Hepatocyte (in vitro differentiated cells): ENCODE data around the gene EHMT2. TPM values are rescaled to one million over a fixed set of nuclear protein-coding genes. Genes with fewer than 3 reads are reported as not detected.
A peak's percentile ranks its signal among the peaks of the same experiment; 100 is the strongest.
"Not testable (repeated sequence)": the region's sequence is repeated elsewhere in the genome, so short reads cannot be mapped to it uniquely, and the experiment has no call there.

Source experiments
- DNase-seq: peaks from one replicate; pipeline ENCODE4 v3.0.0-alpha.2; 2016; ENCODE audit warnings: low spot score
- H2AFZ ChIP-seq: fragments of 200-600 bp; sonication (generic); 2 replicates; pipeline ENCODE4 v1.6.0; 2016; ENCODE audit warnings: antibody characterized with exemption, mild to moderate bottlenecking
- H3K27ac ChIP-seq: fragments of 200-600 bp; sonication (generic); 2 replicates; pipeline ENCODE4 v1.5.1; 2016; ENCODE audit warnings: mild to moderate bottlenecking
- H3K27me3 ChIP-seq: fragments of 200-600 bp; sonication (generic); 2 replicates; pipeline ENCODE4 v1.6.1; 2016
- H3K36me3 ChIP-seq: fragments of 200-600 bp; sonication (generic); replicated peaks from 2 replicates; pipeline ENCODE4 v1.5.1; 2016; ENCODE audit warnings: low read depth; ENCODE audit not compliant: insufficient read depth
- H3K4me1 ChIP-seq: fragments of 200-600 bp; sonication (generic); 2 replicates; pipeline ENCODE4 v1.5.1; 2016; ENCODE audit warnings: mild to moderate bottlenecking, moderate library complexity; ENCODE audit not compliant: insufficient read depth
- H3K4me2 ChIP-seq: fragments of 200-600 bp; sonication (generic); 2 replicates; pipeline ENCODE4 v1.6.0; 2016
- H3K4me3 ChIP-seq: fragments of 200-600 bp; sonication (generic); 2 replicates; pipeline ENCODE4 v1.5.1; 2016; ENCODE audit warnings: mild to moderate bottlenecking
- H3K79me2 ChIP-seq: fragments of 200-600 bp; sonication (generic); 2 replicates; pipeline ENCODE4 v1.6.0; 2017; ENCODE audit warnings: mild to moderate bottlenecking
- H3K9me2 ChIP-seq: fragments of 200-600 bp; sonication (generic); replicated peaks from 2 replicates; pipeline ENCODE4 v1.6.0; 2017; ENCODE audit warnings: mild to moderate bottlenecking; ENCODE audit not compliant: insufficient read depth
- H3K9me3 ChIP-seq: fragments of 200-600 bp; sonication (generic); 2 replicates; pipeline ENCODE4 v1.5.1; 2016; ENCODE audit warnings: low read depth, mild to moderate bottlenecking
- H4K20me1 ChIP-seq: fragments of 200-600 bp; sonication (generic); 2 replicates; pipeline ENCODE4 v1.6.0; 2016; ENCODE audit warnings: mild to moderate bottlenecking; ENCODE audit not compliant: insufficient read depth, poor library complexity, severe bottlenecking
- EZH2 ChIP-seq: fragments of 200-600 bp; sonication (generic); IDR thresholded peaks from 2 replicates; pipeline ENCODE4 v1.6.1; 2016; ENCODE audit warnings: antibody characterized with exemption, mild to moderate bottlenecking, borderline replicate concordance
- EZH2phosphoT487 ChIP-seq: fragments of 200-600 bp; sonication (generic); IDR thresholded peaks from one replicate; pipeline ENCODE4 v1.6.1; 2018; ENCODE audit warnings: antibody characterized with exemption, mild to moderate bottlenecking, low read depth, moderate library complexity; ENCODE audit not compliant: unreplicated experiment, severe bottlenecking
- WGBS: methylation state at CpG from one replicate; pipeline ENCODE4 v1.1.6; 2016; ENCODE audit warnings: low lambda C conversion rate; ENCODE audit errors: missing lambda C conversion rate; 5-methylcytosine and 5-hydroxymethylcytosine counted together
- polyA plus RNA-seq: library from polyadenylated mRNA; unstranded; fragments of >200 nt; fragmentation: Nextera tagmentation; extraction: Ambion mirVana; gene quantifications from 2 replicates; pipeline ENCODE4 v1.2.1, GENCODE V29; 2016
- total RNA-seq: library from RNA; depleted of rRNA; stranded (reverse); fragments of >200 nt; gene quantifications from 2 replicates; pipeline ENCODE4 v1.2.3, GENCODE V29; 2014
- TF ChIP-seq, protein P1 (sequence below): fragments of 200-600 bp; sonication (generic); IDR thresholded peaks from 2 replicates; pipeline ENCODE4 v1.5.1; 2016; ENCODE audit warnings: antibody characterized with exemption, mild to moderate bottlenecking; ENCODE audit not compliant: poor library complexity

Gene EHMT2
- total and polyA plus RNA-seq, 2 experiments from 2014 or later = 40.0 to 41.9 TPM

DNA sequence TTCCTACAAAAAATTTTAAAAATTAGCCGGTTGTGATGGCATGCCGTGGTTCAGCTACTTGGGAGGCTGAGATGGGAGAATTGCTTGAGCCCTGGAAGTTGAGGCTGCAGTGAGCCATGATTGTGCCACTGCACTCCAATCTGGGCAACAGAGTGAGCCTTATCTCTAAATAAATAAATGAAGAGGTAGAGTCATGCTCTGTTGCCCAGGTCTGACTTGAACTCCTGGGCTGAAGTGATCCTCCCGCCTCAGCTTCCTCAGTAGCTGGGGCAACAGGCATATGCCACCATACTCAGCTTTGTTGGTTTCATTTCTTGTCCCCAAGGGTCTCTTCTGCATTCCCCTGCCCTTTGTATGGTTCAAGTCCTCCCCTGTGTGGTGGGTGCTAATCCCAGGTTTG lies 53.0 kb downstream of the EHMT2 start:
- no peaks in the 10 kb centered on the region for H3K27me3 ChIP-seq

GRCh38 chr6:31842053-31842452 lies 55.4 kb downstream of the EHMT2 start:
- peaks cover 10% of the 10 kb centered on the region for H3K4me1 ChIP-seq
- peaks cover 22% of the 10 kb centered on the region for H4K20me1 ChIP-seq
- no peak overlapping the region for H3K4me2 ChIP-seq
- no peaks in the 10 kb centered on the region for H3K36me3 ChIP-seq
- H3K9me2 ChIP-seq = no peaks in the 10 kb centered on the region
- DNase-seq = no peak
- TF ChIP-seq, protein P1, sequence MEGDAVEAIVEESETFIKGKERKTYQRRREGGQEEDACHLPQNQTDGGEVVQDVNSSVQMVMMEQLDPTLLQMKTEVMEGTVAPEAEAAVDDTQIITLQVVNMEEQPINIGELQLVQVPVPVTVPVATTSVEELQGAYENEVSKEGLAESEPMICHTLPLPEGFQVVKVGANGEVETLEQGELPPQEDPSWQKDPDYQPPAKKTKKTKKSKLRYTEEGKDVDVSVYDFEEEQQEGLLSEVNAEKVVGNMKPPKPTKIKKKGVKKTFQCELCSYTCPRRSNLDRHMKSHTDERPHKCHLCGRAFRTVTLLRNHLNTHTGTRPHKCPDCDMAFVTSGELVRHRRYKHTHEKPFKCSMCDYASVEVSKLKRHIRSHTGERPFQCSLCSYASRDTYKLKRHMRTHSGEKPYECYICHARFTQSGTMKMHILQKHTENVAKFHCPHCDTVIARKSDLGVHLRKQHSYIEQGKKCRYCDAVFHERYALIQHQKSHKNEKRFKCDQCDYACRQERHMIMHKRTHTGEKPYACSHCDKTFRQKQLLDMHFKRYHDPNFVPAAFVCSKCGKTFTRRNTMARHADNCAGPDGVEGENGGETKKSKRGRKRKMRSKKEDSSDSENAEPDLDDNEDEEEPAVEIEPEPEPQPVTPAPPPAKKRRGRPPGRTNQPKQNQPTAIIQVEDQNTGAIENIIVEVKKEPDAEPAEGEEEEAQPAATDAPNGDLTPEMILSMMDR = no peak
- no peak for TF ChIP-seq EZH2
- TF ChIP-seq EZH2phosphoT487 = no peak
- no peak overlapping the region for H2AFZ ChIP-seq
- no peaks in the 10 kb centered on the region for H3K27me3 ChIP-seq
- H3K4me3 ChIP-seq = no peak overlapping the region
- H3K27ac ChIP-seq = no peak overlapping the region
- peaks cover 21% of the 10 kb centered on the region for H3K79me2 ChIP-seq
- WGBS = 93% methylated on average over 9 of the region's 9 CpGs
- H3K9me3 ChIP-seq = no peaks in the 10 kb centered on the region

More for the DNA sequence above, 53.0 kb downstream of the EHMT2 start:
- DNase-seq = no peak
- Histone ChIP-seq H3K27ac (no peak overlapping the region), H3K4me3 (no peak overlapping the region), H3K4me1 (no peaks in the 10 kb centered on the region), H3K4me2 (no peak overlapping the region), H3K79me2 (no peaks in the 10 kb centered on the region), H3K9me3 (no peaks in the 10 kb centered on the region), H3K9me2 (no peaks in the 10 kb centered on the region), H3K36me3 (no peaks in the 10 kb centered on the region), H4K20me1 (no peaks in the 10 kb centered on the region), H2AFZ (no peak overlapping the region)
- TF ChIP-seq, protein P1 = no peak
- no peak for TF ChIP-seq EZH2
- TF ChIP-seq EZH2phosphoT487 = no peak
- WGBS = 96% methylated on average over 3 of the region's 3 CpGs

GRCh38 chr6:31839779-31840126 lies 57.7 kb downstream of the EHMT2 start:
- H3K27ac ChIP-seq, H3K4me3 ChIP-seq, H2AFZ ChIP-seq, DNase-seq, H3K27me3 ChIP-seq, H3K9me2 ChIP-seq, H3K4me2 ChIP-seq, H3K9me3 ChIP-seq, H3K36me3 ChIP-seq: not testable (repeated sequence)
- WGBS = 94% methylated on average over 8 of the region's 8 CpGs
- Histone ChIP-seq H4K20me1 (peaks cover 29% of the 10 kb centered on the region), H3K79me2 (peaks cover 43% of the 10 kb centered on the region), H3K4me1 (peaks cover 13% of the 10 kb centered on the region)

GRCh38 chr6:31838968-31839367 lies 58.5 kb downstream of the EHMT2 start:
- no peaks in the 10 kb centered on the region for H3K36me3 ChIP-seq
- no peaks in the 10 kb centered on the region for H3K27me3 ChIP-seq
- peaks cover 29% of the 10 kb centered on the region for H4K20me1 ChIP-seq
- TF ChIP-seq, protein P1 = no peak
- no peak for TF ChIP-seq EZH2phosphoT487
- no peak for TF ChIP-seq EZH2
- no peak overlapping the region for H3K4me3 ChIP-seq
- no peaks in the 10 kb centered on the region for H3K9me3 ChIP-seq
- H3K79me2 ChIP-seq = peaks cover 43% of the 10 kb centered on the region
- peaks cover 16% of the 10 kb centered on the region for H3K4me1 ChIP-seq
- no peak for DNase-seq
- 99% methylated on average over 3 of the region's 3 CpGs for WGBS
- peak overlapping the region; percentile 82 for H3K4me2 ChIP-seq
- no peak overlapping the region for H2AFZ ChIP-seq
- H3K9me2 ChIP-seq = no peaks in the 10 kb centered on the region
- H3K27ac ChIP-seq = no peak overlapping the region

DNA sequence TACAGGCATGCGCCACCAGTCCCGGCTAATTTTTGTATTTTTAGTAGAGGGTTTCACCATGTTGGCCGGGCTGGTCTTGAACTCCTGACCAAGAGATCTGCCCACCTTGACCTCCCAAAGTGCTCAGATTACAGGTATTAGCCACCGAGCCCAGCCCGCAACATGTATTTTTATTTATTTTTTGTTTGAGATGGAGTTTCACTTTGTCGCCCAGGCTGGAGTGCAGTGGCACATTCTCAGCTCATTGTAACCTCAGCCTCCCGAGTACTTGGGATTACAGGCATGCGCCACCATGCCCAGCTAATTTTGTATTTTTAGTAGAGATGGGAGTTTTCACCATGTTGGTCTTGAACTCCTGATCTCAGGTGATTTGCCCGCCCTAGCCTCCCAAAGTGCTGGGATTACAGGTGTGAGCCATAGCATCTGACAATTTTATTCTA lies 59.4 kb downstream of the EHMT2 start:
- H3K4me3 ChIP-seq = peak overlapping the region; percentile 5
- not testable (repeated sequence) for DNase-seq, H3K27me3 ChIP-seq, H3K9me2 ChIP-seq, H3K36me3 ChIP-seq, H3K9me3 ChIP-seq, H2AFZ ChIP-seq
- H4K20me1 ChIP-seq = peaks cover 29% of the 10 kb centered on the region
- 91% methylated on average over 9 of the region's 9 CpGs for WGBS
- peaks cover 49% of the 10 kb centered on the region for H3K79me2 ChIP-seq
- peak overlapping the region; percentile 88 for H3K27ac ChIP-seq
- peak overlapping the region; percentile 82 for H3K4me2 ChIP-seq
- peaks cover 19% of the 10 kb centered on the region for H3K4me1 ChIP-seq
